CD4-positive, alpha-beta T cell treated with Interleukin-21 for 1 hour (primary cell): ENCODE measurements around the gene NUDT1.
"Not testable (repeated sequence)": the region's sequence is repeated elsewhere in the genome, so short reads cannot be mapped to it uniquely, and the experiment has no call there.

Experiments
- DNase-seq: peaks from one replicate; pipeline ENCODE4 v3.0.0-alpha.2; 2020

The NUDT1 gene

DNA sequence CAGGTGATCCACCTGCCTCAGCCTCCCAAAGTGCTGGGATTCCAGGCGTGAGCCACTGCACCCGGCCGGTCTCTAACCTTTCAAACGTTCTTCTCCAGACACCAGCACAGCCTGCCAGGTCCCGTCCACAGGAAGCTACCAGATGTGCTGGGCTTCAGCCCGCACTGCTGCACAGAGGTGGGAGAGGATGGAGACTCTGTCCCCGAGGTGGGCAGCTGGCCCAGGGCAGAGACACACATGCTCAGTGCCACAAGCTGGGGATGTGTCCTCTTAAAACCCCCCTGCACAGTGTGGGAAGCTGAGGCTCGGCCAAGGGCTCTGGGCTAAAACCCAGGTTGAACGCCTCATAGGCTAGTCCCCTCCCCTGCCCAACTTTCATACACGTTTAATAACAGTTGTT lies 9.4 kb downstream of the NUDT1 start:
- no peak for DNase-seq

DNA sequence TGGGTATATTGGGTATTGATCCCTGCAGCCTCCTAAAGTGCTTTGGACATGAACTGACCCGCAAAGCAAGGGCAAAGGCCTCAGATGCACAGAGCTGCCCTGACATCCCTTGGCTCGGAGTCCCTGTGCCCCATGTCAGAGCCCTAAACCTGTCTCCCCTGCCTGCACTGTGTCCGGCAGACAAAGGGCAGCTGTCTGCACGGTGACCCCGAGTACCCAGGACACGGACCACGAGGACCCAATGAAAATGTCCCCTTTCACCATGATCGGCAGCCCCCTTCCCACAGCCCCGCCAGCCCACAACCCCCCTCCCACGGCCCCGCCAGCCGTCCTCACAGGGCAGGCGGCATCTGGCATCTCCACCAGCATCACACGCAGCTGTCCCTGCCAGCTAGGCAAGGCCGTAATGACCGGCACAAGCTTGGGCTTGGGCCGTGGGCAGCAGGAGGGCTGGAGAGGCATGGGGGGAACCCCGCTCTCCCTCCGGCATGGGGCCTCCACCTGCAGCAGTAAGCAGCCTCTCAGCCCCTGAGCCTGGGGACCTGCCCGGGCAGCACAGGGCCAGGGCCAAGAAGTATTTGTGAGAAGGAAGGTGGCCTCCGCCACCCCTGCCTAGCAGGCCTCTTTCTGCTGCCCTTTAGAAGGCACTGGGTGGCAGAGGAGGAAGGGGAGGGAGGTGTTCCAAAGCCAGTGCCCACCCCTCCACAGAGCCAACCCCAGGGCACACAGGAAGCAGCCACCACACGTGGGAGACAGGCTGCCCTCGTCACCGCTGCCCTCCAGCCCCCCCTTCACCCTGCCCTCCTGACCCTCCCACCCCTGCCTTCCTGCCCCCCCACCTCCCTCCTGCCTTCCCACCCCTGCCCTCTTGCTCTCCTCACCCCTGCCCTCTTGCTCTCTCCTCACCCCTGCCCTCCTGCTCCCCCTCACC lies 10.1 kb downstream of the NUDT1 start:
- no peak for DNase-seq

DNA sequence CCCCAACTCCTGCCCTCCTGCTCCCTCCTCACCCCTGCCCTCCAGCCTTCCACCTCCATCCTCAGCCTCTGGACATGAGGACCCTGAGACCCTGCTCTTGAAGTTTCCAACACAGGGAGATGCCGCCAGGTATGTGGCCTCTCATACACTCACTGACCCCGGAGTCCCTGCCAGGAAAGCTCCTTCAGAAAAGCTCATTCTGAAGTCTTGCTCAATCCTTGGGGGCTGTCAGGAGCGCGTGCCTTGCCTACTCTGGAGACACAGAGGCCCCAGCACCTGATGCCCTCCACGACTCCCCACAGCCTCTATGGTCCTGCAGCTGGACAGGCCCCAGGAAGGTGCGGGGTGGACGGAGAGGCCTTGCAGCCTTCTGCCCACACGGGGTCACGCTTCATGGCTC lies 11.0 kb downstream of the NUDT1 start:
- no peak for DNase-seq

DNA sequence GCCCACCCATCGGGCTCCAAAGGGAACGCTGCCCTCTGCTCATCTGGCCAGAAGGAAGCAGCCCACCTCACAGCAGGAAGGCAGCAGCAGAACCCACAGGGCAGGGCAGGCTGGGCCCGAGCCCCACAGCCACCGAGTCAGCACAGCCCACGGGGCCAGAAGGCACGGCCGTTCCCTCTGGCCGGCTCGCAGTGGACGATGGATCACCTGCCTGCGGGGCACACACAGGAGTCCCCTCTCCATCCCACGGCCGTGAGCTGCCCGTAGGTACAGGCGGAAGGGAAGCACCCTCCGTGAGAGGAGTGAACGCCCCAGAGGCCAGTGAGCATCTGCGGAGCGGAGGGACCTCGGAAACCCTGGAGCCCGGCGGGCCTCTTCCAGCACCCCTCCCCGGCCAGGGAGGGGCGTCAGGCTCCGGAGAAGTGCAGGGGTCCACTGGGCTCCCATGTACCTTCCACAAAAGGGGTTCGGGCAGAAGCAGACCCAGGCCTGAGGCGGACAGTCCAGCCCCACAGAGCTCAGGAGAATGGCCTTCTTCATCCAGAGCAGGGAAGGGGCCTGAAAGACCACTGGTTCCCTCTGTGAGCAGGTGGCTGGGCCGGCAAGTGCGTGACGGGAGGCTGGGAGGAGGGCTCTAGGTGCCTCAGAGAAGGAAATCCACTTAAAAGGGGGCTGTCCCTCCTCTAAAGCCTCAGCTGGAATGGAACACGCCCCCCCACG lies 11.7 kb downstream of the NUDT1 start:
- DNase-seq: no peak

DNA sequence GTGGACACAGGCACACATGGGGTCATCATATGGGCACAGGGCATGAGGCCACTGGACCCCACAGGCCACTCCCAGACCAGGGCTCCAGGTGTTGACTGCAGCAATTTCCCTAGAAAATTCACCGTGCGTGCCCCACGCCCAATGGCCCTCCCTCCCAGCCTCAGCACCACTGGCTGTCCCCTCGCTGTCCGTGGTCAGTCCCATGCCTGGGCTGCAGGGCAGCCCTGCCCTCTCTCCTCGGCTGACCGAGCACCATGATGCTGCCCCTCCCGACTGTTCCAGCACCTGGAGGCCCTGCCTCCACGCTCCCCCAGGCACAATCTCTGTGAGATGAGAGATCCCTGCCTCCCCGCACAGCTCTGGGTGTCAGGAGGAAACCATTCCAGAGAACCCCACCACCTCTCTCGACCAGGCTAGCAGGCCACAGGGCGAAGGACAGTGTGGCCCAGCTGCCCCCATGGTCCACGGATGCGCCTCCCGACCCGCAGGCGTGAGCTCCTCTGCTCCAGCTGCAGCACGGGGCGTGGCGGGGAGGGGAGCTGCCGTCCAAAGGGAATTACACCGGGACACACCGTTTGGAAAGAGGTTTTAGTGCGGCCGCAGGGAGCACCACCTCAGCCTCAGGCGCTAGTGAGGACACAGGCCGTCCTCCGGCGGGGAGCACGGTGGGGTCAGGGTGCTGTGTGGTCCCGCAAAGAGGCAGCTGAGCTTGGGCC lies 12.6 kb downstream of the NUDT1 start:
- DNase-seq: no peak

DNA sequence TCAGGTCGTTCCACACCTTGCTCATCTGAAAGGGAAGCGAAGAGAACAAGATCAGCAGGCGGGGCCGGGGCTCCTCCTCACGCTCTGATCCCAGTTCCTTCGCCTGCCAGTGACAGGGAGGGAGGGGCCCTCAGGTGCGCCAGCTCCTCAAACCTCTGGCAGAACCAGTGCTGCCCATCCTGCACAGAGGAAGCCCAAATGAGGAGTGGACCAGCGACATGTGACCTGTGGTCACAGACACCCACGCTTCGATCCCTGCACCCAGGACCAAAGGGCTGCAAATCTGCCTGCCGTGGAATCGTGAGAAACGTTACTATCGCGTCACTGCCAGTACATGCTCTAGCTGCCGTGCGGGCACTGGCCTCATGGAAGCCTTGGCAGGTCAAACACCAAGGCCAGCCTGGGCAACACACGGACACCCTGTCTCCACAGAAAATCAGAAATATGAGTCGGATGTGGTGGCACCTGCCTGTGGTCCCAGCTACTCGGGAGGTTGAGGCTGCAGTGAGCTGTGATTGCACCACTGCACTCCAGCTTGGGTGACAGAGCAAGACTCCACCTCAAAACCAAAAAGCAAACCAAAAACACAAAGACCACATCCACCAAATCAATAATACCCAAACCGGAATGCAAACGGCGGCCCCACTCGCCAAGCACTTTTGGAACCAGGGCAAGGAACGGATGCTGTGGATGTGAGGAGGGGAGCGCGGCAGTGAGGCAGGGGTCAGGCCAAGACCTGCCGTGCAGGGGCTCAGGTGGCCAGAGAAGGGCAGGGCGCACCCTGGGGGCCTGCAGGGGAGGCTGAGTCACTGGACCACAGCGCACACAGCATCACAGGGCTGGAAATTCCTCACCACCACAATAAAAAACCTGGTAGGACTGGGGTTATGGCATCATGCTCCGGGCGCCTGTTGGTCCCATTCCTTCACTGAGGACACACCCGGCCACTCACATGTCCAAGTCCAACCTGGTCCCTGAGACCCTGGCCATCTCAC lies 13.4 kb downstream of the NUDT1 start:
- DNase-seq: no peak

DNA sequence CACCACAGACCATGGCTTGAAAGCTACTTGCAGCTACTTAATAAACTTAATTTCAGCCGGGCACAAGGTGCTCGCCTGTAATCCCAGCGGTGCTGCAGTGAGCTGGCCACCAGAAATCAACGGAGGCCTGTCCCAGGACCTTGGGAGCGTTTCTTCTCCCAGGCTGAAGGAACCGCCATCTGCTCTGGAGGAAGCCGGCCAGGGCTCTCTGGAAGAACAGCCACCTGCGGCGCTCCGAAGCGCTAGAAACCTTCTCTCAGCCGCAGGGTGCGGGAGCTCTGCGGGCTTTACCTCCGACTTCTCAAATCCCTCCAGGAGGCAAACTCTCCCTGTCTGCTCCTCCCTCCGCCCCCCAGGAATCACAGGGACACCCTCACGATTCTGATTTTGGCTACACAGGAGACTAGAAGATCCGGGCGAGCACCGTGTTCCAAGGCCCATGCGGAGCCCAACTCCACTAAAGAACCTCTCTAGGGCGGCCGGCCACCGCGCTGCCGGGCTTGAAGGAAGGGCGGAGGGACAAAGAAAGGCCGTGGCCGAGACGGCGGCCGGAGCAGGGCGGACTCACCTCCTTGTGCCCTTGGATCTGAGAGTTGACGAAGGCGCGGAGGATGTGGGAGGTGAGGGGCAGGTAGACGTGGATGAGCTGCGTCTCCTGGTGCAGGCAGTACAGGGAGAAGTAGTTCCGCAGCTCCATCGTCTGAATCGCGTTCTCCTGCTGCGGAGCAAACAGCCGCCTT lies 14.4 kb downstream of the NUDT1 start:
- no peak for DNase-seq

DNA sequence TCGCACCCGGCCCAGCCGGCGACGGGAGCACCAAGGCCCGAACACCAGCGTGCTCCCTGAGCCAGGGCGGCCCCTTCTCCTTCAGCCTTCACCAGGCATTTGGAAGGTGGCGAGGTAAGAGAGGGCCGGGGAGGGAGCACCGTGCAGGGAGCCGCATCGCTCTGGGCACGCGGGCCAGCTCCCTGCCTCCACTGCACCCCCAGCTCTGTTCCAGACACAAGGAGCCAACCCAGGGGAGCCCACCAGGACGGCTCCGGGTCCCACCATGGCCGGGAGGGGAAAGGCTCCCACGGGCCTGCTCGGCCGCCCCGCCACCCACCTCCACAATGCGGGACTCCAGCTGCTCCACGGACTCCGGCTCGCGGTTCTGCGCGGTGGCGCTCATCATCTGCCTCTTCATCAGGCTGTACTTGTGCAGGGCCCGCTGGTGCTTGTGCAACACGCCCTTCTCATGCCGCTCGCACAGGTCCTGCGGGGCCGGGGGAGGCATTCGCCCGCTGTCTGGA lies 15.1 kb downstream of the NUDT1 start:
- no peak for DNase-seq

DNA sequence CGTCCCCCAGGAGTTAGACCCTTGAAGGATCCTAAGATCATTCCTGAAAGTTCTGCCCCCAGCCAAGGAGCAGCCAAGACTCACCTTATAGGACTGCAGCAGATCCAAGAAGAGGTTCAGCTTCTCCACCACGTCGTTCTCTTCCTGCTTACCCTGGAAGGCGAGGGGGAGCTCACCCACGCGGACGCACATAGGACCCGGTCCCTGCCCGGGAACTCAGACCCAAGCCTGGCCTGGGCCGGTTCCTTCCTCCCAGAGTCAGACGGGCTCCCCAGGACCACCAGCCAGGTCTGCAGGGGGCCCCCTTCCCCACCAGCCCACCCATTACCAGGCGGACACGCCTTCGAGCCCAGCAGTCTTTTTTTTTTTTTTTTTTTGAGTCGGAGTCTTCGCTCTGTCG lies 15.6 kb downstream of the NUDT1 start:
- DNase-seq: no peak

DNA sequence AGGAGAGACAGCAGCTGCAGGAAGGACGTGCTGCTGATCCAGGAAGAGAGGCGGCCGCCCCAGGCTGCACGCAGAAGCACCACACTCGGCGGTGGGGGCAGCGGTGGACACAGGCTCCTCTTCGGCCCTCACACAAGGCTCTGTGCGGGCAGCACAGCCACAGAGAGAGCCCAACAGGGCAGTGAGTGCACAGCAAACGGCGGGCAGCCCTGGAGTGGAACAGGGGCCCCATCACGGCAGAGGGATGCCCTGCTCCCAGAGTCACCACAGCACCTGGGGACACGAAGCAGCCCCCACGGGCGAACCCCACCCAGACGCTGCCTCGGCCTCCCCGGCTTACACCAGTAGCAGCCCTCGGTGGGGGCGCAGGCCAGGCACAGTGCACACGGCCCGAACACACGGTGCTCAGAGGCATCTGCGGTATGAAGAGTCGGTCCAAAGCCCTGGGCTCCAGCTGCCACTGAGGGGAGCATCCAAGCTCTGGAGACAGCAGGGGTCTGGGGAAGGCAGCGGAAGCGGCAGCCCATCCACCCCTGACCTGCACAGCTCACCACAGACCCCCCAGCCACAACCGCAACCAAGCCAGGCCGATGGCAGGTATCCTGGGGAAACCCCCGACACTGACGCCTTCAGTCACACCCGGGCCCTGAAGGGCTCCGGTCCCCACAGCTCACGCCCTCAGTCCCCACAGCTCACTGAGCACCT lies 16.8 kb downstream of the NUDT1 start:
- DNase-seq: peak; percentile 18

DNA sequence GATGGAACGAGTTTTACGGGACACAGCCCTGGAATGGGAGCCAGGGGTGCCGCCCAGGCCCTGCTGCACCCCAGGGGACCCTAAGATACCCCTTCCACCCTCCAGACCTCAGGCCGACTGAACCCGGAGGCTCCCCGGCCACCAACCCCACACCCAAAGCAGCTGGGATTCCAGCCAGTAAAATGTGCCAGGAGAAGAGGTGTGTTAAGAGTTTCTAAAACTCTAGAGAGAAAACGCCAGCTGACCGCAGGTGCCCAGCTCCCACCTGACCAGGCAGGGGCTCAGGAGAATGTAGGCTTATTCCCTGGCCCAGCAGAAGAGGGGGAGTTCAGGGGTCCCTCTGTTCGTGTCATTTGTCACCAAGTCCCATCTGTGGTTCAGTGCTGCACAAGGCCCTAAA lies 17.5 kb downstream of the NUDT1 start:
- DNase-seq: no peak

DNA sequence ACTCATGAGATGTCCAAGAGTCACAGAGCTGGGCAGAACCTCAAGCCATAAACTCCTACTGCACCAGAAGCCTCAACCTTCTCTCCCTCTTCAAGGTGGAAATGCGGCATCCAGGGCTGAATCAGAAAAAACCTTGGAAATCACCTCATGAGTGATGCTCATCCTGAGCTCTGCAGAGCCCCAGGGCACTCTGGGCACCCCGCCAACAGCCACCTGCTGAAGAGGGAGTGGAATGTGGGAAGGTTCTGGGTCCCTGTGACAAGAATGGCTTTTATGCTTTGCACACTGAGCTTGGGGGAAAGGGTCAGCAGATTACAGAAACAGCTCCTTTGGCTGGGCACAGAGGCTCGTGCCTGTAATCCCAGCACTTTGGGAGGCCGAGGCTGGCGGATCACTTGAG lies 18.8 kb downstream of the NUDT1 start:
- no peak for DNase-seq

DNA sequence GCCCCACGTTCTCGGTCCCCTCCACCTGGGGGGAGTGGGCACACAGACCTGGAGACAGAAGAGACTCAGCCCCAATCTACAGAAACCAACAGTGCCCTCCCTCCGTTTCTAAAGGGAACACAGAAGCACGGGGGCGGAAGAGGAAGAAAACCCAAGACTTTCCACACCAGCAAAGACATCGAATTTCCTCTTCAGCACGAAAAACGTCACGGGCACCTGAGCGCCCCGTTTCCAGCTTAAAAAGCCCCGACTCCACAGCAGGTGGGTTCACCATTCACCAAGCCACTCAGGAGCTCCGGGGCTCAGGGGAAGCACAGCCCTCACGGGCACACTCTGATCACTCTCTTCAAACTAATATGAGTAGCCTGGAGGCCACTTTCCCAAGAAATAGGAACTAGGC lies 19.6 kb downstream of the NUDT1 start:
- DNase-seq: no peak

DNA sequence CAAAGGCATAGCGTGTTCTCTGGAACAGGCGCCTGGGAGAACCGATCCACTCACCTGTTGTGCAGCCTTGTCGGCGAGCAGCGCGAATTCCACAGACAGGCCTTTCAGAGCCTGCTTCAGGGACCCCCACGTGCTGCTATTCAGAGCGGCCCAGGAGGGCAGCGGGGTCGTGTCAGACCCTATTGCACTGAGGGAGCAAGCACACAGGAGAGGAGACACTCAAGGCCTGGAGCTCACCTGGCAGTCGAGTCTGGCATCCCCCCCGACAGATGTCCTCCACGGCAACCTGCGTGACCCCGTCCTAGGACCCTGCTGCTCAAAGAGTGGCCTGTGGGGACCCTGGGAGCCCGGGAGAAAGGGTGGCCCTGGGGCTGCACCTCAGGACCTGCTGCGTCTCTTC lies 21.1 kb downstream of the NUDT1 start:
- DNase-seq: no peak

DNA sequence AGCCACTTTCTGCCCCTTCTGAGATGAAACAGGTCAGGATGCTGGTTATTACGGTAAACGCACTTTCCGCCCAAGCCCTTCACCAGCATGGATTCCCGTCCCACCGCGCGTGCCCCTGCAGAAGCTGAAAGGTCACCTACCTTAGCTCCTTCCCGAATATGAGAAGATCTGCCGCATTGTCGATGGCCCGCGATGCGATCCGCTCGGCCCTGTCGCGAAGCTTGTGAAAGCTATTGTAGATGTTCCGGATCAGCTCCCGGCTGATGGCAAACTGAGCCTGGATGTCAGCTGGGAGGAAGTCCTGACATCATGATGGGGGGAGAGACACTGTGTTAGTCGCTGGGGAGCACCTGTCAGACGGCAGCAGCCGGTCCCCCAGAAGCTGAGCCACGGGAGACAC lies 22.1 kb downstream of the NUDT1 start:
- no peak for DNase-seq

DNA sequence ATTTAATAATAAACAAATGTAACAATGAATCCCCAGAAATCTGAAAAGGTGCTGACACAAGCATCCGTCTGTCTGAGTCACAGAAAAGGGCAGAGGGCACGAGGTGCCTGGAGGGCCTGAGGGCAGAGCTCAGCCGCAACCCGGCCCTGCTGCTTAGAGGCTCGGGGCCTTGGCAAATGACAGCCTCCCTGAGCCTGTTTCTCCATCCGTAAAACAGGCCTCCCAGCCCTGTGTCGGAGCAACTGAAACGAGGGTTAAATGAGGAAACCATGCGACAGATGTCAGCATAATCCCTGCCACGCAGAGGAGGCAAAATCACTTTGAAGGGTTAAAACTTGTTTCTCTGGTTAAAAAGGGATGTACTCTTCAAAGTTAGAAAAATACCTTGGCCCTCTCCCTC lies 24.9 kb downstream of the NUDT1 start:
- no peak for DNase-seq

DNA sequence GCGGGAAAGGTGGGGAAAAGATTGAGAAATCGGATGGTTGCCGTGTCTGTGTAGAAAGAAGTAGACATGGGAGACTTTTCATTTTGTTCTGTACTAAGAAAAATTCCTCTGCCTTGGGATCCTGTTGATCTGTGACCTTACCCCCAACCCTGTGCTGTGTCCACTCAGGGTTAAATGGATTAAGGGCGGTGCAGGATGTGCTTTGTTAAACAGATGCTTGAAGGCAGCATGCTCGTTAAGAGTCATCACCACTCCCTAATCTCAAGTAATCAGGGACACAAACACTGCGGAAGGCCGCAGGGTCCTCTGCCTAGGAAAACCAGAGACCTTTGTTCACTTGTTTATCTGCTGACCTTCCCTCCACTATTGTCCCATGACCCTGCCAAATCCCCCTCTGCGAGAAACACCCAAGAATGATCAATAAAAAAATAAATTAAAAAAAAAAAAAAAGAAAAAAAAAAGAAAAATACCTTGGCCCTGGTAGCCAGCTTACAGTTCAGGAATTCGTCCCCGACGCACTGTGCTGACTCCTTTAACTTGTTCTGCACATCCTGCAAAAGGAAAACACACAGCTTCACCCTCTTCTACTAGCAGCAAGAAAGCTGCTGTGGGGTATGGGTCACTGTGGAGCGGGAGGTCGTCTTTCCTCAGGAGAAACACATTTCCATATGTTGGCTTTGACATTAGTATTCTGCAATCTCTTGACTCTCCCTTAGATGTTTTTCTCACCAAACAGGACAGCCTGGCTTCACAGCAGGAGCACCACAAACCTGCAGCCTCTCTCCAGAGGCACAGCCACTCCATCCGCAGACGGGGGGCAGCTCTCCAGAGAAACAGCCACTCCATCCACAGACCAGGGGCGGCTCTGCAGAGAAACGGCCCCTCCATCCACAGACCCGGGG lies 27.3 kb downstream of the NUDT1 start:
- DNase-seq: not testable (repeated sequence)

DNA sequence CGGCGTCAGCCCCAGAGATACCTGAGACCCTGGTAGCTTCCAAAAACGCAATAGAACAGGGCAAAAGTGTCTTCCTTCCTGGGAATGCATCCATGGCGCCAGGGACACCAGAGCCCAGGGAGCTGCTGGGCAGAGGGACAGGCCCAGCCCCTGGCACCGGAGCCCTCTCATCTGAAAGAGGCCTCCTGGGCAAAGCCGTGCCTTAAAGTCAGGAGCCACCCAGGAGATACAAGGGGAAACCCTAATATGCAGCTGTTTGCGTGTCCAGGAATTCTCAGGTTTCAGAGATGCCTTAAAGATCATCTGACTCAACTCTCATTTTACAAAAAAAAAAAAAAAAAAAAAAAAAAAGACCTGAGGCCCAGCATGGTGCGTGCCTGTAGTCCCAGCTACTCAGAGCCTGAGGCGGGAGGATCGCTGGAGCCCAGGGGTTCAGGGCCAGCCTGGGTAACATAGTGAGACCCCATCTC lies 28.0 kb downstream of the NUDT1 start:
- DNase-seq: no peak

DNA sequence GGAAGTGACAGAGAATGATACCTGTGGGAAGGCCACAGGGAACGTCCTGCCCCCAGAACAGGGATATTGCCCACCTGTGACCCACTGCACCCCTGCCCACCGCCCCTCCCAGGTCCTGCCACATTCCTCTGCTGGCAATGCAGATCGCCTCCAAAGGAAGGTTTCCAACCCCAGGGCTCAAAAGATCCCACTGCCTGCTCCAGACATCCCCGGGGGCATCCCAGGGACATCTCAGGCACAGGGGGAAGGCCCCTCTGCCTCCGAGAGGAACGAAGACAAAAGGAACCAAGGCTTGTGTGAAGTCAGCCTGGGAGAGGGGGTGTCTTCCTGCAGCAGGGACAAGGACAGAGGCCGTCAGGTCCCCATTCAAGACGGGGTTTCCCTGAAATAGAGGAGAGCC lies 28.5 kb downstream of the NUDT1 start:
- DNase-seq: no peak
